RWPE1 (cell line): Measurements from ENCODE around the gene SLC6A6.

Experiments used
- CTCF ChIA-PET: fragments of 350-600 bp; sonication (Branson Sonifier 250); formaldehyde crosslinking; extraction: SDS; loops from one replicate; lab custom pipeline; 2021; lab: Yijun Ruan, JAX
- POLR2A ChIA-PET: fragments of 400-600 bp; formaldehyde crosslinking; extraction: SDS; loops from one replicate; lab custom pipeline; 2020; ENCODE audit warnings: antibody characterized with exemption; ENCODE audit not compliant: low non-redundant PET; lab: Yijun Ruan, JAX
- DNase-seq: peaks from one replicate; pipeline ENCODE4 v3.0.0; 2012; ENCODE audit warnings: low spot score
- H3K27ac ChIP-seq: fragments of 450-650 bp; 2 replicates; pipeline ENCODE4 v1.5.1; 2017
- TF ChIP-seq, protein P1 (sequence below): fragments of 450-650 bp; conservative IDR thresholded peaks from 2 replicates; pipeline ENCODE4 v1.5.1; 2017; ENCODE audit warnings: low read depth, mild to moderate bottlenecking

Gene SLC6A6

GRCh38 chr3:14422016-14422963 is 19.9 kb downstream of the SLC6A6 start:
- DNase-seq = no peak
- no peak overlapping the region for H3K27ac ChIP-seq
- POLR2A ChIA-PET = no interaction called here
- TF ChIP-seq, protein P1, sequence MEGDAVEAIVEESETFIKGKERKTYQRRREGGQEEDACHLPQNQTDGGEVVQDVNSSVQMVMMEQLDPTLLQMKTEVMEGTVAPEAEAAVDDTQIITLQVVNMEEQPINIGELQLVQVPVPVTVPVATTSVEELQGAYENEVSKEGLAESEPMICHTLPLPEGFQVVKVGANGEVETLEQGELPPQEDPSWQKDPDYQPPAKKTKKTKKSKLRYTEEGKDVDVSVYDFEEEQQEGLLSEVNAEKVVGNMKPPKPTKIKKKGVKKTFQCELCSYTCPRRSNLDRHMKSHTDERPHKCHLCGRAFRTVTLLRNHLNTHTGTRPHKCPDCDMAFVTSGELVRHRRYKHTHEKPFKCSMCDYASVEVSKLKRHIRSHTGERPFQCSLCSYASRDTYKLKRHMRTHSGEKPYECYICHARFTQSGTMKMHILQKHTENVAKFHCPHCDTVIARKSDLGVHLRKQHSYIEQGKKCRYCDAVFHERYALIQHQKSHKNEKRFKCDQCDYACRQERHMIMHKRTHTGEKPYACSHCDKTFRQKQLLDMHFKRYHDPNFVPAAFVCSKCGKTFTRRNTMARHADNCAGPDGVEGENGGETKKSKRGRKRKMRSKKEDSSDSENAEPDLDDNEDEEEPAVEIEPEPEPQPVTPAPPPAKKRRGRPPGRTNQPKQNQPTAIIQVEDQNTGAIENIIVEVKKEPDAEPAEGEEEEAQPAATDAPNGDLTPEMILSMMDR = no peak
- CTCF ChIA-PET = interaction anchor here (0.5 kb wide), 1 partner anchor 8 kb away, joined by 6 read pairs; no protein-coding TSS in a partner anchor

- H3K27ac ChIP-seq = no peak overlapping the region
- ChIA-PET POLR2A (no interaction called here), CTCF (no interaction called here)
- TF ChIP-seq, protein P1 = no peak
- no peak for DNase-seq
These were observed 20.9 kb downstream of the SLC6A6 start for GRCh38 chr3:14423197-14423743.

DNA sequence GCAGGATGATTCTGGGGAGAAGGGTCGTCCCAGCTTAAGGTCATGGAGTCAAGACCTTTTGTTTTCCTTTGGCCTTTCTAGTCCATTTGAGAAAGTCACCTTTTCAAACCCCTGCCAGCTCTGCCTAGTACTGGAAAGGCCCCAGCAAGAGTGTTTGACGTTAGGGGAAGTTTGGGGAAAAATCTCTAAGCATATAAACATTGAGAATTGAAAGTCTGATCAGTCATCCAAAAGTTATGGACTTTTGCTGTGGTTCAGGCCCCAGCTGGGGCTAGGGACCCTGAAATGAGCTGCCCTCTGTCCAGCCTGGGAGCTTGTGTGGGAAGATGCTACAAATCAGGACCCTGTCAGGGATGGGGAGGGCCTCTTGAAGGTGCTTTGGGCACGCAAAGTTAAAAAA is 21.6 kb downstream of the SLC6A6 start:
- ChIA-PET CTCF (no interaction called here), POLR2A (interaction anchor here (0.5 kb wide), 1 partner anchor 10 kb away, joined by 3 read pairs; no protein-coding TSS in a partner anchor)
- TF ChIP-seq, protein P1 = no peak
- no peak for DNase-seq
- no peak overlapping the region for H3K27ac ChIP-seq

GRCh38 chr3:14424711-14425580 is 22.5 kb downstream of the SLC6A6 start:
- CTCF ChIA-PET = interaction anchor here (0.7 kb wide), 1 partner anchor 23 kb away, joined by 3 read pairs; the partner anchor contains the start of gene SLC6A6
- DNase-seq = no peak
- POLR2A ChIA-PET = interaction anchor here (0.5 kb wide), 1 partner anchor 9 kb away, joined by 3 read pairs; no protein-coding TSS in a partner anchor
- H3K27ac ChIP-seq = no peak overlapping the region; the same call in 1 of the 2 replicates
- TF ChIP-seq, protein P1 = no peak

- TF ChIP-seq, protein P1 = no peak
- ChIA-PET CTCF (interaction anchor here (0.6 kb wide), 1 partner anchor 36 kb away, joined by 3 read pairs; no protein-coding TSS in a partner anchor), POLR2A (no interaction called here)
- peak; percentile 57 for DNase-seq
- H3K27ac ChIP-seq = no peak overlapping the region; the same call in 1 of the 2 replicates
These were observed 23.3 kb downstream of the SLC6A6 start for GRCh38 chr3:14425581-14426304.
